MM.1S (cell line): ENCODE measurements around the gene FLAD1.

Experiments used
- DNase-seq: peaks from one replicate; pipeline ENCODE4 v3.0.0-alpha.2; 2015
- H2AFZ ChIP-seq: fragments of 300-600 bp; sonication (generic); 2 replicates; pipeline ENCODE4 v1.6.0; 2016; ENCODE audit warnings: antibody characterized with exemption, low read length
- H3F3A ChIP-seq: fragments of 300-600 bp; sonication (generic); 2 replicates; pipeline ENCODE4 v1.6.1; 2016; ENCODE audit warnings: mild to moderate bottlenecking, antibody characterized with exemption, low read length, moderate library complexity, mixed read lengths; ENCODE audit not compliant: insufficient read depth
- H3K27ac ChIP-seq: fragments of 300-600 bp; sonication (generic); 2 replicates; pipeline ENCODE4 v1.5.1; 2016; ENCODE audit warnings: mild to moderate bottlenecking, low read length
- H3K27me3 ChIP-seq: fragments of 300-600 bp; sonication (generic); replicated peaks from 2 replicates; pipeline ENCODE4 v1.6.0; 2016; ENCODE audit warnings: low read length; ENCODE audit not compliant: insufficient read depth
- H3K36me3 ChIP-seq: fragments of 300-600 bp; sonication (generic); replicated peaks from 2 replicates; pipeline ENCODE4 v1.6.1; 2016; ENCODE audit warnings: mild to moderate bottlenecking, low read length, mixed read lengths; ENCODE audit not compliant: insufficient read depth
- H3K4me1 ChIP-seq: fragments of 300-600 bp; sonication (generic); 2 replicates; pipeline ENCODE4 v1.6.1; 2016; ENCODE audit warnings: low read length, mixed read lengths
- H3K4me2 ChIP-seq: fragments of 300-600 bp; sonication (generic); 2 replicates; pipeline ENCODE4 v1.6.0; 2016; ENCODE audit warnings: low read depth, low read length
- H3K4me3 ChIP-seq: fragments of 300-600 bp; sonication (generic); 2 replicates; pipeline ENCODE4 v1.5.1; 2016; ENCODE audit warnings: low read length, mixed read lengths
- H3K79me2 ChIP-seq: fragments of 300-600 bp; sonication (generic); 2 replicates; pipeline ENCODE4 v1.6.1; 2016; ENCODE audit warnings: mixed run types, low read length, mixed read lengths
- H3K9ac ChIP-seq: fragments of 300-600 bp; sonication (generic); 2 replicates; pipeline ENCODE4 v1.6.1; 2016; ENCODE audit warnings: low read length, mixed read lengths
- H3K9me2 ChIP-seq: fragments of 300-600 bp; sonication (generic); replicated peaks from 2 replicates; pipeline ENCODE4 v1.6.1; 2016; ENCODE audit warnings: mild to moderate bottlenecking, low read length, mixed read lengths; ENCODE audit not compliant: insufficient read depth
- H3K9me3 ChIP-seq: fragments of 300-600 bp; sonication (generic); replicated peaks from 2 replicates; pipeline ENCODE4 v1.6.1; 2016; ENCODE audit warnings: mild to moderate bottlenecking, low read length, mixed read lengths; ENCODE audit not compliant: insufficient read depth
- H4K20me1 ChIP-seq: fragments of 300-600 bp; sonication (generic); 2 replicates; pipeline ENCODE4 v1.6.1; 2016; ENCODE audit warnings: mild to moderate bottlenecking, low read length, moderate library complexity, mixed read lengths; ENCODE audit not compliant: insufficient read depth
- EZH2 ChIP-seq: fragments of 300-600 bp; sonication (generic); optimal IDR thresholded peaks from 2 replicates; pipeline ENCODE3; 2017; ENCODE audit warnings: low read depth, mild to moderate bottlenecking, antibody characterized with exemption, low read length, mixed read lengths
- EZH2phosphoT487 ChIP-seq: fragments of 300-600 bp; sonication (generic); IDR thresholded peaks from 2 replicates; pipeline ENCODE4 v1.6.1; 2018; ENCODE audit warnings: antibody characterized with exemption, low read length
- TF ChIP-seq, protein P1 (sequence below): fragments of 300-600 bp; sonication (generic); IDR thresholded peaks from 2 replicates; pipeline ENCODE4 v1.5.1; 2016; ENCODE audit warnings: antibody characterized with exemption, low read length, mixed read lengths

The FLAD1 gene

DNA sequence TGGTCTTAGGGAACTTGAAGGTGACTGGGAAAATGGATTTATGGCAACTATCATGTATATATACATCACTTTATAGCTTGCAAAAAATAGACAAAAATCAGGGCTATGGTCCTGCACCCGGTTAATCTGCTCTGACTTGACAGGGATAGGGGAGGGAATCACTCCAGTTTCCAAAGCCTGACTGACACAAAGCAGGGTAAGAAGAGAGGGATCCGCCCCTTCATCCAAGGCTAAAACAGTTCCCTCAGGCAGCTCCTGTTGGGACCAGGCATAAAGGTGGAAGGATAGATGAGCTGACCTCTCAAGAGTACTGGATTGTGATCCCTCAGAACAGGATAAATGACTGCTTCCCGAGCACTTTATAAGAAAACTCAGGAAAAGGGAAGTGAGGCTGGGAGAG lies 28.6 kb upstream of the FLAD1 start:
- H3K9me3 ChIP-seq: no peaks in the 10 kb centered on the region
- H3K4me2 ChIP-seq: peak overlapping the region; percentile 90
- H2AFZ ChIP-seq: no peak overlapping the region
- no peaks in the 10 kb centered on the region for H3K9me2 ChIP-seq
- peak overlapping the region; percentile 92 for H3K9ac ChIP-seq
- peaks cover 84% of the 10 kb centered on the region for H3F3A ChIP-seq
- peak overlapping the region; percentile 95 for H3K27ac ChIP-seq
- peak overlapping the region; percentile 80 for H3K4me3 ChIP-seq
- peaks cover 71% of the 10 kb centered on the region for H3K79me2 ChIP-seq
- peaks cover 40% of the 10 kb centered on the region for H3K4me1 ChIP-seq
- TF ChIP-seq, protein P1, sequence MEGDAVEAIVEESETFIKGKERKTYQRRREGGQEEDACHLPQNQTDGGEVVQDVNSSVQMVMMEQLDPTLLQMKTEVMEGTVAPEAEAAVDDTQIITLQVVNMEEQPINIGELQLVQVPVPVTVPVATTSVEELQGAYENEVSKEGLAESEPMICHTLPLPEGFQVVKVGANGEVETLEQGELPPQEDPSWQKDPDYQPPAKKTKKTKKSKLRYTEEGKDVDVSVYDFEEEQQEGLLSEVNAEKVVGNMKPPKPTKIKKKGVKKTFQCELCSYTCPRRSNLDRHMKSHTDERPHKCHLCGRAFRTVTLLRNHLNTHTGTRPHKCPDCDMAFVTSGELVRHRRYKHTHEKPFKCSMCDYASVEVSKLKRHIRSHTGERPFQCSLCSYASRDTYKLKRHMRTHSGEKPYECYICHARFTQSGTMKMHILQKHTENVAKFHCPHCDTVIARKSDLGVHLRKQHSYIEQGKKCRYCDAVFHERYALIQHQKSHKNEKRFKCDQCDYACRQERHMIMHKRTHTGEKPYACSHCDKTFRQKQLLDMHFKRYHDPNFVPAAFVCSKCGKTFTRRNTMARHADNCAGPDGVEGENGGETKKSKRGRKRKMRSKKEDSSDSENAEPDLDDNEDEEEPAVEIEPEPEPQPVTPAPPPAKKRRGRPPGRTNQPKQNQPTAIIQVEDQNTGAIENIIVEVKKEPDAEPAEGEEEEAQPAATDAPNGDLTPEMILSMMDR: no peak
- no peak for TF ChIP-seq EZH2
- H3K27me3 ChIP-seq: no peaks in the 10 kb centered on the region
- 0 out of 2 replicates have a peak, but pooled peaks cover 8% of the 10 kb centered on the region for H3K36me3 ChIP-seq
- H4K20me1 ChIP-seq: no peaks in the 10 kb centered on the region
- no peak for DNase-seq

DNA sequence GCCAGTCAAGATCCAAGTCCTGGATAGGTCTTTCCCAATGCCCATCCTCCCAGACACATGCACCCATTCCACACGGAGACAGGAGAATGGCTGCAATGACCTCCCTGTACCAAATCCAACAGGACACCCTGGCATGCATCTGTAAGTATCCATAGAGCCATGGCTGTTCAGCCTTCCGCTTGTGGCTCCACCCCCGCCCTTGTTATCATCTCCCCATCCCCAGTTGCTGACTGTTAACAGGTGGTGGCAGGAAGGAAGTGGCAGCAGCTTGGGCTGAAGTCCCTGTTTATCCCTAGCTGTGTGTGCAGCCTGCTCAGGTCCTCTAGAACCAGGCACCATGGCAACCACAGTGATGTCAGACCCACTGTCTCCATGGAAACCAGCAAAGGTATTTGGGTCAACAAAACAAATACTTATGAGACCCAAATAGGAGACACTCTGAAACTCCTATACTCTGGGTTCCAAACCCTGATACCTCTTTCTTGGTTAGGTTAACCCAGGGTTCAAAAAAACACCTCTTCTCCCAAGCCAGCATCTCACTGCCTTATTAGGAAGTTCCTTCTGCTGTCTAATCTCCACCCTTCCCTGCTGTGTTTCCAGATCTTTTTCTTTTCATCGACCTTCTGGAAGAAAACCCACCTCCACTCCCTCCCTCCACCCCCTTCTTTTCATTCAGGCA lies 28.0 kb upstream of the FLAD1 start:
- H3K4me2 ChIP-seq: peak overlapping the region; percentile 90
- peaks cover 74% of the 10 kb centered on the region for H3K79me2 ChIP-seq
- H3K27ac ChIP-seq: peak overlapping the region; percentile 95
- no peaks in the 10 kb centered on the region for H3K27me3 ChIP-seq
- peaks cover 84% of the 10 kb centered on the region for H3F3A ChIP-seq
- H3K9ac ChIP-seq: peak overlapping the region; percentile 92
- H4K20me1 ChIP-seq: no peaks in the 10 kb centered on the region
- 0 out of 2 replicates have a peak, but pooled peaks cover 8% of the 10 kb centered on the region for H3K36me3 ChIP-seq
- TF ChIP-seq EZH2: no peak
- no peak for TF ChIP-seq EZH2phosphoT487
- TF ChIP-seq, protein P1: no peak
- H3K4me1 ChIP-seq: peaks cover 40% of the 10 kb centered on the region
- no peak overlapping the region for H2AFZ ChIP-seq
- H3K9me2 ChIP-seq: no peaks in the 10 kb centered on the region
- H3K4me3 ChIP-seq: peak overlapping the region; percentile 80
- peak; percentile 100 for DNase-seq
- no peaks in the 10 kb centered on the region for H3K9me3 ChIP-seq

DNA sequence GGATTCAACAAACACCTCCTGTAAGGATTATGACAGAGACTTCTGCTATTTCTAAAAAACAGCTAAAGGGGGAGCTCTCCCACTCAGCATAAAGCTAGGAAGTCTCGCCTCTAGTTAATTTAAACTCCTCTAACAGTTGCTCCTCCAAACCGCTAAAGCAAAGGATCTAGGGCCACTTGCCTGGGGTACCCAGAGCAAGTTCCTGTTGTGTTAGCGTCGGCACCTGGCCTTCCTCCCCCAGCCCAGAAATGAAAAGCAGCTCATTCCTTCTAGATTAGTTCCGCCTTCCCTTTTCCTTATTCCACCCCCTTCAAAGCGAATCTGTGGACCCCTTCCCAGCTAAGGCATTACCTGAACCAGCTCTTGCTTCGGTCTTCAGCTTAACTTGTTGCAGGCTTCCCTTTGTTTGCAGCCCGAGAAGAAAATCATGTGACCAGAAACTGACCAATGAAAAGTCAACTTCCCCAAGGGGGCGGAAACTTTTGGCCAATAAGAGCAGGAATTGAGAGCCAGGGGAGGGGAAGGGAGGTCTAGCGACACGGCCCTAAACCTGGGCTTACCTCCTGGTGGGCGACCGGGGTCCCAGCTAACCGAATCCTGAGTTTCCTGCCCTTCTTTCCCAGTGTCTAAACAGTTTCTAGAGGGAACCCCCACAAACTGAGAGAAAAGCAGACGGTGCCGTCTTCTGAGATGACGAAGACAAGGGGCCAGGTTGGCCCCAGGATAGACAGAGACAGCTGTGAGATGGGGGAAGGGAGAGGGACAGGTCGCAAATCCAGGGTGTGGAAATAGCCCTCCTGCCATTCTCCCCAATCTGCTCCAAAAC lies 27.2 kb upstream of the FLAD1 start, which contains the start of gene PBXIP1:
TSS of gene PBXIP1 (minus strand) at position 382 of the 826 bp plus-strand sequence. CDS start 2,378 bp downstream, outside the sequence.
- H3F3A ChIP-seq: peaks cover 83% of the 10 kb centered on the region
- H3K27ac ChIP-seq: peak within 1 kb of the TSS; percentile 95
- H3K9ac ChIP-seq: peak within 1 kb of the TSS; percentile 92
- no peaks in the 10 kb centered on the region for H3K27me3 ChIP-seq
- TF ChIP-seq, protein P1: peak; percentile 50
- no peak for TF ChIP-seq EZH2phosphoT487
- no peak for TF ChIP-seq EZH2
- DNase-seq: peak; percentile 96
- H3K9me3 ChIP-seq: no peaks in the 10 kb centered on the region
- peak within 1 kb of the TSS; percentile 80 for H3K4me3 ChIP-seq
- H3K4me1 ChIP-seq: peaks cover 32% of the 10 kb centered on the region
- no peak within 1 kb of the TSS for H2AFZ ChIP-seq
- no peaks in the 10 kb centered on the region for H3K9me2 ChIP-seq
- 0 out of 2 replicates have a peak, but pooled peaks cover 3% of the 10 kb centered on the region for H3K36me3 ChIP-seq
- peak within 1 kb of the TSS; percentile 90 for H3K4me2 ChIP-seq
- no peaks in the 10 kb centered on the region for H4K20me1 ChIP-seq
- H3K79me2 ChIP-seq: peaks cover 74% of the 10 kb centered on the region
